HG02852 (cell line): ENCODE results near the gene PA2G4.
A peak's percentile ranks its signal among the peaks of the same experiment; 100 is the strongest.
"Not testable (repeated sequence)": the region's sequence is repeated elsewhere in the genome, so short reads cannot be mapped to it uniquely, and the experiment has no call there.

Experiments used
- ATAC-seq: cut with Tn5 transposase; IDR thresholded peaks from one replicate; pipeline ENCODE4 v1.9.1; 2021; ENCODE audit warnings: mild to moderate bottlenecking, moderate library complexity; ENCODE audit not compliant: unreplicated experiment

The PA2G4 gene

DNA sequence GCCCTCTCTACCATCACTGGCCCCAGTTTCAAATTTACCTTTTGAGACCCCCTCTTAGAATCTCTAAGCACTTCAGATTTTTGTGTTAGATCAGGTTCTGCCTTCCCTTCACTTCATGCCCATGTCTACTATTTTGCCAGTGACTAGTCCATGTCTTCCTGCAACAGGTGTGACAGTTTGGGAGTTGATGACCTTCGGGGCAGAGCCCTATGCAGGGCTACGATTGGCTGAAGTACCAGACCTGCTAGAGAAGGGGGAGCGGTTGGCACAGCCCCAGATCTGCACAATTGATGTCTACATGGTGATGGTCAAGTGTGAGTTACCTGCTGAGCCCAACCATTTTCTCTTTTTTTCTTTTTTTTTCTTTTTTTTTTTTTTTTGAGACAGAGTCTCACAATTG is 5.8 kb upstream of the PA2G4 start:
- ATAC-seq, result no peak

DNA sequence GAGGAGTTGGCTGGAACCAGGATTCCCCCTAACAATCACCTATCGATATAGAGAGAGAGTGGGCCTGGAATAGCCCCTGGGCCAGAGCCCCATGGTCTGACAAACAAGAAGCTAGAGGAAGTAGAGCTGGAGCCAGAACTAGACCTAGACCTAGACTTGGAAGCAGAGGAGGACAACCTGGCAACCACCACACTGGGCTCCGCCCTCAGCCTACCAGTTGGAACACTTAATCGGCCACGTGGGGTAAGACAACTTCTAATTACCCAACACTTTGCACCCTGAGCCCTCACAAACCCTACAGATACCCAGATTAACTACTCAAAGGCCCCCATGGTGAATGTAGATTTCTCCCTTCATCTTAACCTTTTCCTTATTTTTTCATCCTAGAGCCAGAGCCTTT is 4.6 kb upstream of the PA2G4 start:
- ATAC-seq, result no peak

DNA sequence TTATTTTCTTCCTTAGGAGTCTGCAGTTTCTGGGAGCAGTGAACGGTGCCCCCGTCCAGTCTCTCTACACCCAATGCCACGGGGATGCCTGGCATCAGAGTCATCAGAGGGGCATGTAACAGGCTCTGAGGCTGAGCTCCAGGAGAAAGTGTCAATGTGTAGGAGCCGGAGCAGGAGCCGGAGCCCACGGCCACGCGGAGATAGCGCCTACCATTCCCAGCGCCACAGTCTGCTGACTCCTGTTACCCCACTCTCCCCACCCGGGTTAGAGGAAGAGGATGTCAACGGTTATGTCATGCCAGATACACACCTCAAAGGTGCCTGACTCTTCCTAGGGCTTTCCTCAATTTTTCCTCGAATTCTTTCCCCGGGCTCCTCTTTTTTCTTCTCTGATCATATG is 3.3 kb upstream of the PA2G4 start:
- ATAC-seq, result no peak

DNA sequence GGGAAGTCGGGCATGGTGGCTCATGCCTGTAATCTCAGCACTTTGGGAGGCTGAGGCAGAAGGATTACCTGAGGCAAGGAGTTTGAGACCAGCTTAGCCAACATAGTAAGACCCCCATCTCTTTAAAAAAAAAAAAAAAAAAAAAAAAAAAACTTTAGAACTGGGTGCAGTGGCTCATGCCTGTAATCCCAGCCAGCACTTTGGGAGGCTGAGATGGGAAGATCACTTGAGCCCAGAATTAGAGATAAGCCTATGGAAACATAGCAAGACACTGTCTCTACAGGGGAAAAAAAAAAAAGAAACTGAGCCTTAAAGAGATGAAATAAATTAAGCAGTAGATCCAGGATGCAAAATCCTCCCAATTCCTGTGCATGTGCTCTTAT is 1.7 kb upstream of the PA2G4 start:
- no peak for ATAC-seq

DNA sequence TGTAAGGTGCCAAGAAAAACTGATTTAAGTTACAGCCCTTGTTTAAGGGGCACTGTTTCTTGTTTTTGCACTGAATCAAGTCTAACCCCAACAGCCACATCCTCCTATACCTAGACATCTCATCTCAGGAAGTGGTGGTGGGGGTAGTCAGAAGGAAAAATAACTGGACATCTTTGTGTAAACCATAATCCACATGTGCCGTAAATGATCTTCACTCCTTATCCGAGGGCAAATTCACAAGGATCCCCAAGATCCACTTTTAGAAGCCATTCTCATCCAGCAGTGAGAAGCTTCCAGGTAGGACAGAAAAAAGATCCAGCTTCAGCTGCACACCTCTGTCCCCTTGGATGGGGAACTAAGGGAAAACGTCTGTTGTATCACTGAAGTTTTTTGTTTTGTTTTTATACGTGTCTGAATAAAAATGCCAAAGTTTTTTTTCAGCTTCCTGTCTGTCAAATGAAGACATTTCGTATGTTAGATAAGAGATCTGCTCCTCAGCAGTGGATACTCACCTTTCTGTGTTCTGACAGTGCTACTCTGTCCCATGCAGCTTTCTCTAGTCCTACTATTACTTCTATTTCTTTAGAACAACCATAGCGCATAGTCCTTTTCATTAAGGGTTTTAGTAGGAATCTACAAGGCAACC is 1.2 kb upstream of the PA2G4 start:
- no peak for ATAC-seq

DNA sequence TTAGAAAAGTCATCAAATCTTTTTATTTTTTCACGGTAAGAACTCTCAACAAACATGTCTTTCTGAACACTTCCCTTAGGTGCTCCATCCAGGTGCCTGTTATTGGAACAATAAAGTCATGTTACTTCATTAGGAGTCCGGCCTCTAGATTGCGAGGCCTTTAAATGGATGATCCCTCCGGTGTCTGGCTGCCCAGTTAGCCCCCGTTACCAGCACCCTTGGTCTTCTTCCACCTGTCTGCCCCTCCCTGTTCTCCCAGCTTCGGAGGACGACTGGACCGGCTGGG is 593 bp upstream of the PA2G4 start:
- ATAC-seq, result no peak

DNA sequence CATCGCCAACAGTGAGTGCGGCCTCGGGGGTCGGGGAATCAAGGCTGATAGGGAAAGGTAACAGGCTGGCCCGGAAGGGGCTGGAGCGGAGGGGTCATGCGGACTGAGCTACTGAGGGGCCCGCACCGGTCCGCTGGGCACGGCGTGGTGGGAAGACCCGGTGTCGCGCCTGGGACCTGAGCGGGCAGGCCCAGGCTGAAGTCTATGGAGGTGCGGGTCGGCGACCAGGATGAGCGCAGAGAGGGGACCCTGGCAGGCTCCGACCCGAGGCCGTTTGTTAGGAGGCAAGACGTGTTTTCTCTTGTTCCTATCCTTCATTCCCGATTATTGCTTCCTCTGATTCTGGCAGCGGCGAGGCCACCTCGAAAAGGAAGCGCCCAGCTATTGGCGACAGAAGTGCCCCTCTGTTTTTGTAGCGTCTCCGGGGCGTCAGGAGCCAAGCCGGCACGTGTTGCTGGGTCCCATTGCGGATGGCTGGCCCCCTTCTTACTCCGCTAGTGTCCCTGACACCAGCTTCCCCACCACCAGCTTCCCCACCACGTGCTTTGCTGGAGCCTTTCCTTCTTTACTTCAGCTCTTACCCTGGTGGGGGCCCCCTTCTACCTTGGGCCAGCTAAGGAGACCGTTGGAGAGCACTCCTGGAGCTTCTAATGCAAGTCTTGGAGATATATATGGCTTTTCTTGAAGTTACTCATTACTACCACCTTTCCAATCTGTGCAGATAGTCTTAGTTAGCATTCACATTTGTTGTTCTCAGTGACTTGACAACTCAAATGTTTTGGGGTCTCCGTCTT is 653 bp downstream of the PA2G4 start:
- peak; percentile 15 for ATAC-seq

DNA sequence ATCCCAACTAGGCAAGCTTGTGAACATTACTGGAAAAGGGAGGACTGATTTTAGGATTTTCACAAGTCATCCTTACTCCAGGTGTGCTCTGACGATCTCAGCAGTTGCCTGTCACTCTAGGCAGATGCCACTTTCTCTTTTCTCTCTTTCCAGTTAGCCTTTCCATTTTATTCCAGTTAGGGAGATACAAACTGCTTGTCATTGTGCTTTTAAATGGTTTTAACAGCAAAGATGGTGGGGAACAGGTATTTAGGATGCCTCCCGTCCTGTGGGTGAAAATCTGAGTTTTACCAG is 1.2 kb downstream of the PA2G4 start:
- ATAC-seq, result no peak

DNA sequence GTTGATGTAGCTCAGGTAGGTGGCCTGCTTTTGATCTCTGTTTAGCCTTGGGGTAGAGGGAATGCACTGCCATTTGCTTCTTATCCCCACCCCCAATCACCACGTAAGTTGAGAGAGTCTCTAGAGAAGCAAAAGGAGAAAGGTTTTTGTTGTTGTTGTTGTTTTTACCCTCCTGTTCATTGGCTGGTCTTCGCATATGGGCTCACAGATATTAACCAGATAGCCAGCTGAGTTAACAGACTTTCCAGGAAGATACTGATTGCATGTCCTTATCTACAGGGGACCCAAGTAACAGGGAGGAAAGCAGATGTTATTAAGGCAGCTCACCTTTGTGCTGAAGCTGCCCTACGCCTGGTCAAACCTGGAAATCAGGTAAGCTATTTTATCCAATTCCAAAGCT is 2.9 kb downstream of the PA2G4 start:
- no peak for ATAC-seq

DNA sequence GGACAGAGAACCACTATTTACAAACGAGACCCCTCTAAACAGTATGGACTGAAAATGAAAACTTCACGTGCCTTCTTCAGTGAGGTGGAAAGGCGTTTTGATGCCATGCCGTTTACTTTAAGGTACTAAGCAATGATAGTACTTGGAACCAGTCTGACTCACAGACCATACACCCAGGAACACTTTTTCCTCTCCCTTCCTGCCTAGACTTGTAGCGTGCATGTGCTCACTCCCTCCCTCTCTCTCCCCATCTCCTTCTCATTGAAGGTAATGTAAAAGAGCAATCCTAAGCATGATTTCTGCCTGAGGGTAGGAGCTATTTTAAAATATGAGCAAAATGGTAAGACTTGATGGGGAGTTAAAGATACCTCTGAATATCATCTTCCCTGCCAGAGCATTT is 6.2 kb downstream of the PA2G4 start:
- no peak for ATAC-seq

DNA sequence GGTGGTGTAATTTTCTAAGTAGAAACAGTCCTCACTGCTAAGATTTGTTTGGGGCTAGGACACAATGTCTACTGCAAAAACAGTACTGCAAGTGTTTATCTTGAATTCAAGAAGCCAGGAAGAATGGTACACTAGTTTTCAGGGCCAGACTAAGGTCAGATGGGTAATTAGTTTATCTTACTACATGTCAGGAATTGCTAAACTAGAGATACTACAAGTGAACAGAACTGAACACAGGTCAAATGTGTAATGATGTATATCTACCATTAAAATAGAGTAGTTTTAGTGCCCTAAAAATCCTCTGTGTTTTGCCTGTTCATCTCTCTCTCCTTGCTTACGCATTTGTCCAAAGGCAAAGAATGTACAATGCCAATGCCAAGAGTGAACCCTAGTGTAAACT is 9.7 kb downstream of the PA2G4 start:
- no peak for ATAC-seq

DNA sequence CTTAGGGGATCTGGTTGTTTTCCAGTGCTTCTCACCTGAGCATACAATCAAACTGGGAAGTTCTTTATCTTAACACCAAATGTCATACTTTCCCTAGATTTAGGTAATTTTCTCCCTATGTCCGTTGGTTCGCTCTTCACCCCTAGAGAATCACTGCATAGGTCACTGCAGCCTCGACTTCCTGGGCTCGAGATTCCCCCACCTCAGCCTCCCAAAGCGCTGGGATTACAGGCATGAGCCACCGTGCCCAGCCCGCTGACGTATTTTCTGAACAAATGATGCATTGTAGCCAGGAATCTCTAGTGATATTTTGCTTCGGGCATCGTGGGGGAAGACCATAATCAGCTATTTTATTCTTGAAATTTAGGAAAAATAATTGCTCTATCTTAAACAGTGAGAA is 11.0 kb downstream of the PA2G4 start:
- ATAC-seq, result no peak

DNA sequence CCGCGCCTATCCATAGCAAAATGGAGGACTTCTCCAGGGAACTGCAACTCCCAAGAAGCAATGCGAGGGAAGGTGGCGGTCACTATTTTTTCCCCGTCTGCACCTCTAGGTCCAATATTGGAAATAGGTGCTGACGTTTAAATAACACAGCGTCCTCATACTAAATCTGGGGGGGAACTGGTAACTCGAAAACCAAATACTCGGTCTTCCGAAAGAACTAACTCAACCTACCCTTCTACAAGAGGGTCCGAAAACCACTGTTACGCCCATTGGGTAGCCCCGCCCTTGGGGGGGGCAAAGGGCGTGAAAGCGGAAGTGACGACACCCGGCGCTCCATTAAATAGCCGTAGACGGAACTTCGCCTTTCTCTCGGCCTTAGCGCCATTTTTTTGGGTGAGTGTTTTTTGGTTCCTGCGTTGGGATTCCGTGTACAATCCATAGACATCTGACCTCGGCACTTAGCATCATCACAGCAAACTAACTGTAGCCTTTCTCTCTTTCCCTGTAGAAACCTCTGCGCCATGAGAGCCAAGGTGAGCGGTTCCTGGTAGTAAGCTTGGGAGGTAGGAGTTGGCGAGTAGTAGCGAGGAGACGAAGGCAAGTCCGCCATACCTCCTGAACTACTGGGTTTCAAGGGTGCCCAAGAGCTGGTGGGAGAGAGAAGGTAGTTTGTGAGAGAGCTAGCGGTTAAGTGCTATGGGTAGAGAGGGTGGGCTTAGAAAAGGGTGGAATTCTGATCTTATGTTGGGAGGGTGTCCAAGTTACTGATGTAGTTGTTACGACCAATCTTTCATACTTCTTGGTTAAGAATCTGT is 12.1 kb downstream of the PA2G4 start, which contains the start of gene RPL41:
Gene RPL41 (plus strand): TSS at position 367 of the 815 bp plus-strand sequence.
- ATAC-seq, result peak; percentile 36

DNA sequence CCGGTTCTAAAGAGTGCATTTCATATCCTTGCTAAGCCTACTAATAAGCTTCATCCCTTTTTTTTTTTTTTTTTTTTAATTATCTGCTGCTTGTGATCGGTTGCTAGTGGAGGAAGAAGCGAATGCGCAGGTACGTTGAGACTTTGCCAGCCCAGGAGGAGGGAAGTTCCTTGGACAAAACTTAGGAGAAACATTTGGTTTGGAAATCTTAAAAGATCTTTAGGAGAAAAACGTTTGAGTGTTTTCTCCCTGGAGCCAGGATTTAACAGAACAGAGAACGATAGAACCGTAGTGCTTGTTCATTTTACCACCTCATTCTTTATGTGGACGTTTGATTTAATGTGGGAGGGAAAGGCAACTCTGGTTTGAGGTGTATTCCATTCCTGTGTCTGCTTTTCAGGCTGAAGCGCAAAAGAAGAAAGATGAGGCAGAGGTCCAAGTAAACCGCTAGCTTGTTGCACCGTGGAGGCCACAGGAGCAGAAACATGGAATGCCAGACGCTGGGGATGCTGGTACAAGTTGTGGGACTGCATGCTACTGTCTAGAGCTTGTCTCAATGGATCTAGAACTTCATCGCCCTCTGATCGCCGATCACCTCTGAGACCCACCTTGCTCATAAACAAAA is 12.8 kb downstream of the PA2G4 start:
- not testable (repeated sequence) for ATAC-seq

DNA sequence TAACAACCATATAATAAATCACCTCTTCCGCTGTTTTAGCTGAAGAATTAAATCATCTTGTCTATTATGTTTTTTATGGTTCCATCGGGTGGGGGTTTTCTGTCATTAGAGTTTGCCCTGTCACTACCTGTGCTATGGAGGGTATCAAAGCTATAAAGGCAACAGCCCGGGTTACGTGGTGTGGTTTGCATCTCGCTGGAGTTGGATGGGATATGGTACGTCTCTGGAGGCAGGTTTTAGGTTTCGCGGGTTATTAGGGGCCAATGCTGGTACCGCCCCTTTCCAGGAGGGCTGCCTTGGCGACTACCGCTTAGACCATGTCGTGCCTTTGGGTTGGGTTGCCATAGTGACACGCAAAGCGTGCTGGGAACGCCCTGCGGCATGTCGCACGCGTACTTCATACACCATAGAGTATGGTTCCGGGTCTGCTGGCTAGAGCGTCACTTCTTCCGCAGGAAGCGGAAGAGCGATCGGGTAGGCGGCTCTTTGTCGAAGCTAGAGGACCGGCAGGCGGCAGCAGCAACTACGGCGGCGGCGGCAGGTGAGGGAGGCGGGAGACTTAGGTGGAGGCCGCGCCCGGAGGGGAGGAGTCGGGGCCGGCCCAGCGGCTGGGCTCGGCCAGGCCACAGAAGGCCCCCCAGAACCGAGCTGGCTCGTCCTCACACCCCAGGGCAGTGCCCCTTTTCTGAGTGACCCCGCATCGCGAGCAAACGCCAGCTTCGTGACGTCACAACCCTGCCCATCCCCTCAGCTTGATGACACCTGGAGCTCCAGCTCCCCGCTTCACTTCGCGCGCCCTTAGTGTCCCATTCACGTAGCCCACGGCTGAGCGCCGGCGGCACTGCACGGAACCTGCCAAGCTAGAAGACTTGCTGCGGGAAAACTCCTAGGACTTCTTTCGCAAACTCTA is 13.7 kb downstream of the PA2G4 start, which contains the start of gene ZC3H10:
Gene ZC3H10 (plus strand): TSS at position 489 of the 910 bp plus-strand sequence. CDS start 2,297 bp downstream, outside the sequence.
- peak; percentile 88 for ATAC-seq

DNA sequence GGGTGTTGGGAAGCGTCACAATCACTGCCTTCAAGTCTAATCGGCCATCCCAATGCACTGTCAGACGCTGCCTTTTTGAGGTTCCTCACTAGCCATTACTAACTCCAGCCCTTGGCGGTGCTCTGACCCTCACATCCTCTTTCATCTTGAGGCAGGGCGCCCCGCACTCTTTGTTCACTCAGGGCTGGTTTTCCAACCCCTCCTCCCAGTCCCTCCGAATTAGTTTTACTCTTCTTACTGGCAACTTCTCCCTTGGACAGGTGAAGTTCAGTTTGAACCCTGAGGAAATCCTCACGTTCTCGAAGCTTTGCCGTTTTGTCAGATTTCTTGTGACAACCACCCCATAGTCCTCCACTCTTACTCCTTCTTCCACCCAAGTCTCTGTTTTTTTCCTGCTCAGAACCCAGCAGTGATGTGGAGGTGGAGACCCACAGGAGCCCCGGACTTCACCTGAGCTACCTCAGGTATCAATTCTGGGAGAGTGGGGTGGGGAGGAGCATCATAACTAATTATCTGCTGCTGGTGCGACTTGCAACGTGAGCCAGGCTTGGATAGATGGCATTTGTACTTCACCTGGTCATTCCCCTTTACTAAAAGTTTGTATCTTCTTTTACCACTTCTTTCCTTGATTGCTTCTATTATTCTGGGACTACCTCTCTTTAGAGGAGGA is 14.5 kb downstream of the PA2G4 start:
- peak; percentile 2 for ATAC-seq

DNA sequence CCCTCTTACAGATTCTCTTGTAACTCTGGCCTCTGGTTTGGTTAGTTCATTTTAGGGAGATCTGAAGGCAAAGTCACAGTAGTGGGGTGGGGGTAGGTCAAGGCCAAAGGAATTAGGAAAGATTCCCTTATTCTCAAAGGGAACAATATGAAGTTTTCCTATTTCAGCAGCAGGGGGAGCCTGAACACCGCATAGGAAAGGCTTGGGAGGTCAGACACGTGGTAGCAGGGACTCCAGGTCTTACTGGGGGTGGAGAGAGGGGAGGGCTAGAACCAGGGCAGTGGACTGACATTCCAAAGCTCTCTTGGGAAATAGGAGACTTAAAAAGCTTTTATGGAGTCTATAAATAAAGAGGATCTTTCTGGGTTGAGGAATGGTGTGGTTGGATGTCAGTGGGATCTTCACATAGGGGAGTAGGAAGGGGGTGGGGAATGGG is 15.0 kb downstream of the PA2G4 start:
- ATAC-seq, result no peak

DNA sequence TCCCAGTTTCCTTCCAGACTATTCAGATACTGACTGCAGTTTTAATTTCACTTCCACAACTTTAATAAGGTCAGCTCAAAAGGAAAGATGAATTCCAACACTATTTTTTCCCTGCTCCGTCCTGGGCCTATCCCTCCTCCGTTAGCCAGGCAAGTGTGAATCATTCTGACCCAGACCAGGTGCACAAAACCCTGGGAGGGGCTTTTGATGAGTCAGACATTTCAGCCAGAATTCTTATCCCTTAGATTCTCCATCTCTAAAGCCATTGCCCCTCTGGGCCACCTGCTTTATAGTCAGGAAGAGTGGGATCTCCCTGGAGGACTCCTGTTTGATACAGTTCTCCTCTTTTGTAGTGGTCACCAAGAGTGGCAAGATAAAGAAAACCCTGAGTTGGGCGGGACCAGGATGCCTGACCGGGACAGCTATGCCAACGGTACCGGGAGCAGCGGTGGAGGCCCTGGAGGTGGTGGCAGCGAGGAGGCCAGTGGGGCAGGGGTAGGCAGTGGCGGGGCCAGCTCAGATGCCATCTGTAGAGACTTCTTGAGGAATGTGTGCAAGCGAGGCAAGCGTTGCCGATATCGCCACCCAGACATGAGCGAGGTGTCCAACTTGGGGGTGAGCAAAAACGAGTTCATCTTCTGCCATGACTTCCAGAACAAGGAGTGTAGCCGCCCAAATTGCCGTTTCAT is 15.9 kb downstream of the PA2G4 start:
- no peak for ATAC-seq

DNA sequence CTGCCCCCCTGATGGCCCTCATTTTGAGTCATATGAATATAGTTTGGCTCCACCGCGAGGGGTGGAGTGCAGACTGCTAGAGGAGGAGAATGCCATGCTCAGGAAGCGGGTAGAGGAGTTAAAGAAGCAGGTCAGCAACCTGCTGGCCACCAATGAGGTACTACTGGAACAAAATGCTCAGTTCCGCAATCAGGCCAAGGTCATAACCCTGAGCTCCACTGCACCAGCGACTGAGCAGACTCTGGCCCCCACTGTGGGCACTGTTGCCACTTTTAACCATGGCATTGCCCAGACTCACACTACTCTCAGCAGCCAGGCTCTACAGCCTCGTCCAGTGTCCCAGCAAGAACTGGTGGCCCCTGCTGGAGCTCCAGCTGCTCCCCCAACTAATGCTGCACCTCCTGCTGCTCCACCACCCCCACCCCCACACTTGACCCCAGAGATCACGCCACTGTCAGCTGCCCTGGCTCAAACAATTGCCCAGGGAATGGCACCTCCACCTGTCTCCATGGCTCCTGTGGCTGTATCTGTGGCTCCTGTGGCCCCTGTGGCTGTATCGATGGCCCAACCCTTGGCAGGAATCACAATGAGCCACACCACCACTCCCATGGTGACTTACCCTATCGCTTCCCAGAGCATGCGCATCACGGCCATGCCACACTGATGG is 17.0 kb downstream of the PA2G4 start:
- no peak for ATAC-seq
